K562 (cell line): ENCODE results near the gene PRM1. TPM values are rescaled to one million over a fixed set of nuclear protein-coding genes. Genes with fewer than 3 reads are reported as not detected.

Experiments
- CBFA2T3 ChIP-seq: fragments of 450-650 bp; IDR thresholded peaks from 2 replicates; pipeline ENCODE4 v1.6.1; 2017
- HMGN3 ChIP-seq: IDR thresholded peaks from 2 replicates; pipeline ENCODE4 v1.6.1; 2011; ENCODE audit warnings: borderline replicate concordance, low read depth, mild to moderate bottlenecking, mixed read lengths, low read length; ENCODE audit not compliant: insufficient read length; ENCODE audit errors: extremely low read depth
- HOXB6 ChIP-seq: fragments of 250-450 bp; sonication (Bioruptor Pico); IDR thresholded peaks from 2 replicates; pipeline ENCODE4 v1.5.1; 2022; ENCODE audit warnings: mild to moderate bottlenecking, borderline replicate concordance
- KLF13 ChIP-seq: fragments of 450-650 bp; IDR thresholded peaks from 2 replicates; pipeline ENCODE4 v1.6.1; 2016; ENCODE audit warnings: missing genetic modification characterization, low read depth, mild to moderate bottlenecking, missing compliant biosample characterization, moderate library complexity, borderline replicate concordance
- NCOA4 ChIP-seq: fragments of 450-650 bp; IDR thresholded peaks from 2 replicates; pipeline ENCODE4 v1.6.1; 2018; ENCODE audit warnings: mild to moderate bottlenecking; ENCODE audit not compliant: partially characterized antibody
- PRDM10 ChIP-seq: fragments of 450-650 bp; IDR thresholded peaks from 2 replicates; pipeline ENCODE4 v1.6.1; 2018; ENCODE audit not compliant: partially characterized antibody
- TFAP4 ChIP-seq: sonication (generic); formaldehyde crosslinking; IDR thresholded peaks from 2 replicates; pipeline ENCODE4 v1.8.0; 2022; ENCODE audit warnings: missing genetic modification reagents, mild to moderate bottlenecking, moderate library complexity, borderline replicate concordance
- TFE3 ChIP-seq: fragments of 450-650 bp; formaldehyde crosslinking; IDR thresholded peaks from 2 replicates; pipeline ENCODE4 v1.4.0; 2020; ENCODE audit warnings: mild to moderate bottlenecking, mixed read lengths
- ZHX1 ChIP-seq: fragments of 150-350 bp; conservative IDR thresholded peaks from 2 replicates; pipeline ENCODE4 v1.6.1; 2014; ENCODE audit warnings: low read length
- ZNF12 ChIP-seq: sonication (generic); formaldehyde crosslinking; IDR thresholded peaks from 2 replicates; pipeline ENCODE4 v1.4.0; 2020; ENCODE audit warnings: mild to moderate bottlenecking, missing genetic modification reagents
- polyA plus RNA-seq, 8 experiments: library from polyadenylated mRNA; depleted of rRNA in 4 of 8; stranded (reverse) in 5 of 8; unstranded in 3 of 8; fragments of >200 nt; fragmentation: Nextera tagmentation in 2 of 8; fragmentation: Illumina TruSeq in 1 of 8; extraction: Ambion mirVana in 2 of 8; extraction: Trizol in 1 of 8; gene quantifications; 2 replicates each; pipeline versions ENCODE4 v1.2.1 to v1.2.3, GENCODE V29; 2011 to 2014; ENCODE audit warnings: inconsistent platforms in 1 of 8, missing spikeins in 1 of 8
- total RNA-seq, 7 experiments: library from RNA; depleted of rRNA in 6 of 7; stranded (reverse); fragments of >200 nt in 6 of 7; fragmentation: Illumina TruSeq in 2 of 7; extraction: Trizol in 2 of 7; gene quantifications; 2 replicates each; pipeline versions ENCODE4 v1.2.1 to v1.2.3, GENCODE V29; 2011 to 2021; ENCODE audit warnings: low replicate concordance in 1 of 7
- TF ChIP-seq, protein P1 (sequence below): fragments of 250-450 bp; sonication (Bioruptor Pico); IDR thresholded peaks from 2 replicates; pipeline ENCODE4 v1.4.0; 2020; ENCODE audit warnings: mild to moderate bottlenecking

Gene PRM1
- total and polyA plus RNA-seq, 9 of the 15 experiments (the other 6 are each of a cell fraction or from before 2014, with no cell fraction given), result not detected

DNA sequence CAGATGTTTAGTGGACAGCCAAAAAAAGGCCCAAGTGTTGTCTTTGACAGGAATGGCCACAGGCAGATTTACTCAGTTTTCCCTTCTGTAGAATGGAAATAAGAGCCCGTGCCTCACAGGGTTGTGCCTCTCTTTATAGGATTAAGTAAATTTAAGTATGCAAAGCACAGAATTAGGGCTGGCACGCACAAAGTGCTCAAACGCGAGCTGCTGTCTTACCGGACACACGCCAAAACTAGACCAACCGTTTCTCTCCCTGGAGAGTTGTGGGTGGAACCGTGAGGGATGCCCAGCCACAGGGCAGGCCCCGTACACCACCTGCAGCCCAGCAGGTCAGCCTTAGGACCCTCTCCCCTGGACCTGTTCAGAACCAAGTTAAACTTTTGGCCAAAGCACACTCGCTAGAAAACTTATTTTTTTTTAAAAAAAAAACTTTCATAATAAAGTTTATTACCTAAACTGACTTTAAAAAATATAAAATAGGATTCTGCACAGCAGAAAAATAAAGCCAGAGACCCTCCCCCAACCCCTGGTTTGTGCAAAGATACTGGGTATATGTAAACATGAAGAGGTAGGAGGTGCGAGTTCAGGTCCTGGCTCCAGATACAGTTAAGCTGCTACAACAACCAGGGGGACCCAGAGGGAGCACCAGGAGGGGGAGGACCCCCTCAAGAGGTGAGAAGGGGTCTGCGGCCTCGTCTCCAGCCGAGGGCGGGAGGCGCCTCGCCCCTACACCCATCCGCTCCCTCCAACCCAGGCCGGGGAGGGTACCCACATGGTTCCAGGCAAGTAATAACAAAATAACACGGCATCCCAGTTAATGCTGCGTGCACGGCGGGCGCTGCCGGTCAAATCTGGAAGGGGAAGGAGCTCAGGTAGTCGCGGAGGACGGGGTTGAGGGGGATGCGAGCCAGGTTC, 26.9 kb downstream of the PRM1 start (continued):
- TF ChIP-seq, protein P1, sequence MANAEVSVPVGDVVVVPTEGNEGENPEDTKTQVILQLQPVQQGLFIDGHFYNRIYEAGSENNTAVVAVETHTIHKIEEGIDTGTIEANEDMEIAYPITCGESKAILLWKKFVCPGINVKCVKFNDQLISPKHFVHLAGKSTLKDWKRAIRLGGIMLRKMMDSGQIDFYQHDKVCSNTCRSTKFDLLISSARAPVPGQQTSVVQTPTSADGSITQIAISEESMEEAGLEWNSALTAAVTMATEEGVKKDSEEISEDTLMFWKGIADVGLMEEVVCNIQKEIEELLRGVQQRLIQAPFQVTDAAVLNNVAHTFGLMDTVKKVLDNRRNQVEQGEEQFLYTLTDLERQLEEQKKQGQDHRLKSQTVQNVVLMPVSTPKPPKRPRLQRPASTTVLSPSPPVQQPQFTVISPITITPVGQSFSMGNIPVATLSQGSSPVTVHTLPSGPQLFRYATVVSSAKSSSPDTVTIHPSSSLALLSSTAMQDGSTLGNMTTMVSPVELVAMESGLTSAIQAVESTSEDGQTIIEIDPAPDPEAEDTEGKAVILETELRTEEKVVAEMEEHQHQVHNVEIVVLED (CRISPR knock-in tag), result no peak
- TF ChIP-seq TFE3 (CRISPR knock-in tag), result no peak
- no peak for TF ChIP-seq CBFA2T3
- no peak for TF ChIP-seq KLF13 (tag)
- peak; percentile 21; the same call in 1 of the 2 replicates for TF ChIP-seq TFAP4 (CRISPR knock-in tag)
- TF ChIP-seq ZHX1, result no peak
- no peak for TF ChIP-seq NCOA4
- TF ChIP-seq HOXB6 (CRISPR knock-in tag), result no peak
- TF ChIP-seq PRDM10, result no peak
- no peak for TF ChIP-seq HMGN3
- peak; percentile 14; the same call in 1 of the 2 replicates for TF ChIP-seq ZNF12
